Neural progenitor cell (in vitro differentiated cells): Measurements from ENCODE around the gene KRT15. TPM values are rescaled to one million over a fixed set of nuclear protein-coding genes. Genes with fewer than 3 reads are reported as not detected.

Source experiments
- DNase-seq: peaks from one replicate; pipeline ENCODE4 v3.0.0-alpha.2; 2016; ENCODE audit warnings: low spot score
- H2AFZ ChIP-seq: fragments of 200-600 bp; sonication (generic); replicated peaks from 2 replicates; pipeline ENCODE4 v1.6.1; 2016; ENCODE audit warnings: antibody characterized with exemption
- H3F3A ChIP-seq: fragments of 200-600 bp; sonication (generic); 2 replicates; pipeline ENCODE4 v1.6.1; 2016; ENCODE audit warnings: antibody characterized with exemption, low read depth
- H3K27ac ChIP-seq: fragments of 200-600 bp; sonication (generic); 2 replicates; pipeline ENCODE4 v1.5.1; 2016; ENCODE audit warnings: mild to moderate bottlenecking
- H3K27me3 ChIP-seq: fragments of 200-600 bp; sonication (generic); 2 replicates; pipeline ENCODE4 v1.6.1; 2016; ENCODE audit warnings: mild to moderate bottlenecking, moderate library complexity
- H3K36me3 ChIP-seq: fragments of 200-600 bp; sonication (generic); 2 replicates; pipeline ENCODE4 v1.5.1; 2016
- H3K4me1 ChIP-seq: fragments of 200-600 bp; sonication (generic); 2 replicates; pipeline ENCODE4 v1.6.1; 2016; ENCODE audit warnings: mixed run types
- H3K4me2 ChIP-seq: fragments of 200-600 bp; sonication (generic); 2 replicates; pipeline ENCODE4 v1.6.1; 2016
- H3K4me3 ChIP-seq: fragments of 200-600 bp; sonication (generic); 2 replicates; pipeline ENCODE4 v1.5.1; 2016
- H3K79me2 ChIP-seq: fragments of 200-600 bp; sonication (generic); 2 replicates; pipeline ENCODE4 v1.6.1; 2016; ENCODE audit warnings: low read depth
- H3K9ac ChIP-seq: fragments of 200-600 bp; sonication (generic); 2 replicates; pipeline ENCODE4 v1.6.1; 2016
- H3K9me3 ChIP-seq: fragments of 200-600 bp; sonication (generic); 2 replicates; pipeline ENCODE4 v1.5.1; 2016; ENCODE audit warnings: low read depth
- H4K20me1 ChIP-seq: fragments of 200-600 bp; sonication (generic); 2 replicates; pipeline ENCODE4 v1.6.1; 2016; ENCODE audit warnings: low read depth
- H3K27ac Mint-ChIP-seq: 3 replicates; pipeline ENCODE4 v1.8.0; 2021; ENCODE audit warnings: mixed read lengths
- H3K27me3 Mint-ChIP-seq: 2 replicates; pipeline ENCODE4 v1.8.0; 2022; ENCODE audit warnings: low read depth, mild to moderate bottlenecking, inconsistent platforms, moderate library complexity, mixed read lengths; ENCODE audit not compliant: insufficient read depth
- H3K36me3 Mint-ChIP-seq: 3 replicates; pipeline ENCODE4 v1.8.0; 2021; ENCODE audit warnings: mixed read lengths
- H3K4me1 Mint-ChIP-seq: 3 replicates; pipeline ENCODE4 v1.8.0; 2021; ENCODE audit warnings: mixed read lengths
- H3K4me3 Mint-ChIP-seq: 3 replicates; pipeline ENCODE4 v1.8.0; 2021; ENCODE audit warnings: mild to moderate bottlenecking, moderate library complexity, mixed read lengths
- H3K9me3 Mint-ChIP-seq: 3 replicates; pipeline ENCODE4 v1.8.0; 2020; ENCODE audit warnings: mixed read lengths
- EZH2 ChIP-seq: fragments of 200-600 bp; sonication (generic); IDR thresholded peaks from 2 replicates; pipeline ENCODE4 v1.6.1; 2017; ENCODE audit warnings: antibody characterized with exemption, mild to moderate bottlenecking, moderate library complexity
- EZH2phosphoT487 ChIP-seq: fragments of 200-600 bp; sonication (generic); IDR thresholded peaks from 2 replicates; pipeline ENCODE4 v1.6.1; 2017; ENCODE audit warnings: antibody characterized with exemption
- total RNA-seq: library from RNA; depleted of rRNA; stranded (reverse); fragments of >200 nt; gene quantifications from 2 replicates; pipeline ENCODE4 v1.2.3, GENCODE V29; 2015; ENCODE audit warnings: low replicate concordance
- TF ChIP-seq, protein P1 (sequence below): fragments of 200-600 bp; sonication (generic); IDR thresholded peaks from 2 replicates; pipeline ENCODE4 v1.5.1; 2017; ENCODE audit warnings: antibody characterized with exemption, mild to moderate bottlenecking

KRT15 gene
- total RNA-seq, 1 donor from 2014 or later, result not detected

DNA sequence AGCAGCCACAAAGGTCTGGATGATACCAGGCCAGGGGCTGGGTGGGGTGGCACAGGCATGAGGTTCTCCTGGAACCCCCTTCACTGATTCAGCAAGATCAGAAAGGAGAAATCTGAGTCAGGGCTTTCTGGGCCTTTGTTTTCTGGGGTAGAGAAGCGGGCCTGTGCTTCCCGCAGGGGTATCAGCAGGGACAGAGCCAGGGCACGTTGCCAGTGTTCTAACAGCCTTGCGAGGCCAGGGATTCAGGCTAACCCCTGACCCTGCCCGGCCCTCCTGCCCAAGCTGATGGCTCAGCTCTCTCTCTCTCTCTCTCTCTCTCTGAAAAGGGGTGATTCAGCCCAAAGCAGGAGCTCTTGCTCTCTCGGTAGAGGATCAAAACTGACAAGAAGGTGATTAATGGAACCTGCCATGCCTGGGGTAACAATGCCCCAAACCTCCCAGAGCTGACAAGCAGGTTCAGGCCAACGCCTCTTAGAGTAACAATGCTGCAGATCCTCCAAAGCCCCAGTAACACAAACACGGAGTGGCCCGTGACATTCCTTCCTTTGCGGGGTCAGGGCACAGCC, 11.3 kb downstream of the KRT15 start:
- Histone ChIP-seq H3K27me3 (no peaks in the 10 kb centered on the region), H3K4me3 (no peak overlapping the region), H2AFZ (no peak overlapping the region), H3K9ac (no peak overlapping the region), H3K79me2 (no peaks in the 10 kb centered on the region), H3K27ac (no peak overlapping the region), H3F3A (no peaks in the 10 kb centered on the region), H4K20me1 (no peaks in the 10 kb centered on the region), H3K4me1 (peaks cover 15% of the 10 kb centered on the region), H3K36me3 (no peaks in the 10 kb centered on the region), H3K4me2 (no peak overlapping the region), H3K9me3 (no peaks in the 10 kb centered on the region)
- Mint-ChIP-seq H3K4me1 (peaks cover 16% of the 10 kb centered on the region), H3K9me3 (no peaks in the 10 kb centered on the region), H3K27ac (peak overlapping the region; percentile 79), H3K27me3 (peaks cover 9% of the 10 kb centered on the region), H3K4me3 (no peak overlapping the region), H3K36me3 (no peaks in the 10 kb centered on the region)
- TF ChIP-seq, protein P1, sequence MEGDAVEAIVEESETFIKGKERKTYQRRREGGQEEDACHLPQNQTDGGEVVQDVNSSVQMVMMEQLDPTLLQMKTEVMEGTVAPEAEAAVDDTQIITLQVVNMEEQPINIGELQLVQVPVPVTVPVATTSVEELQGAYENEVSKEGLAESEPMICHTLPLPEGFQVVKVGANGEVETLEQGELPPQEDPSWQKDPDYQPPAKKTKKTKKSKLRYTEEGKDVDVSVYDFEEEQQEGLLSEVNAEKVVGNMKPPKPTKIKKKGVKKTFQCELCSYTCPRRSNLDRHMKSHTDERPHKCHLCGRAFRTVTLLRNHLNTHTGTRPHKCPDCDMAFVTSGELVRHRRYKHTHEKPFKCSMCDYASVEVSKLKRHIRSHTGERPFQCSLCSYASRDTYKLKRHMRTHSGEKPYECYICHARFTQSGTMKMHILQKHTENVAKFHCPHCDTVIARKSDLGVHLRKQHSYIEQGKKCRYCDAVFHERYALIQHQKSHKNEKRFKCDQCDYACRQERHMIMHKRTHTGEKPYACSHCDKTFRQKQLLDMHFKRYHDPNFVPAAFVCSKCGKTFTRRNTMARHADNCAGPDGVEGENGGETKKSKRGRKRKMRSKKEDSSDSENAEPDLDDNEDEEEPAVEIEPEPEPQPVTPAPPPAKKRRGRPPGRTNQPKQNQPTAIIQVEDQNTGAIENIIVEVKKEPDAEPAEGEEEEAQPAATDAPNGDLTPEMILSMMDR, result no peak
- TF ChIP-seq EZH2, result no peak
- TF ChIP-seq EZH2phosphoT487, result no peak
- no peak for DNase-seq

DNA sequence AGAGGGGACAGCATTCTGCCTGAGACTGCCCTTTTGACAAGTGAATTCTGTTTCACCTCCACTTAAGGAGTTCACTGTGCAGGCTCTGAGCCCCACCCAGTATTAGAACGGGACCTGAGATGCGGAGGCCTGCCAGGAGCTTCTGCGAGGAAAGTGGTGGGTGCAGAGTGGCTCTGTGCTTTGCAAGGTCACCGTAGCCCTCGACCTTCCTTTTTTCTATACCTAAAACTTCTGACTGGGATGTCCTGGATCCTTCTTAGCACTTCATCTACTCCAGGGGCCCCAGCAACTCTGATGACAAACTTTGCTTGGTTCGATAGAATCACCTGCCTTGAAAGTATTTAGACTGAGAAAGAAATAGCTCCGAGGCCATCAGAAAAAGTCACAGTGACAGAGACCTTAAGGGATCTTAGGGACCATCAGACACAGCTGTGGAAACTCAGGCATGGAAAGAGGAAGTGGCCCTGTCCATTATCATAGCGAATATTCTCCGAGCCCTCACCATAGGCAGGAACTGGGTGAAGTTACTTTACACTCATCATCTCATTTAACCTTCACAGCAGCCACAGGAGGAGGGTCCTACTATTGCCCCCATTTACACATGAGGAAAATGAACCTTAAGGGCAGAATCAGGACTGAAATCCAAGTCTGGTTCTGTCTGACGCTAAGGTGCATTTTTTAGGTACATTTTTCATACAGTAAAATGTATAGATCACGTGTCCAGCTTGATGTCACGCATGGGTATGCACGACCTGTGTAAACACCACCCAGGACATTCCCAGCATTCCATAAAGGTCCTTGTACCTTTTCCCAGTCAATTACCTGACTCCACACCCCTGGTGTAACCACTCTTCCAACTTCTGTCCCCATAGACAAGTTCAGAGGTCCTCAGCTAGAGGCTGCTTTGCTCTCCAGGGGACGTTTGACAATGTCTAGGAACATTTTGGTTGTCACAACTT, 12.6 kb downstream of the KRT15 start:
- H3K9me3 Mint-ChIP-seq, result no peaks in the 10 kb centered on the region
- H3K9me3 ChIP-seq, result no peaks in the 10 kb centered on the region
- H4K20me1 ChIP-seq, result no peaks in the 10 kb centered on the region
- no peak overlapping the region for H2AFZ ChIP-seq
- no peaks in the 10 kb centered on the region for H3K36me3 ChIP-seq
- H3K4me1 ChIP-seq, result peaks cover 11% of the 10 kb centered on the region
- no peak overlapping the region for H3K4me3 Mint-ChIP-seq
- H3K4me1 Mint-ChIP-seq, result peaks cover 16% of the 10 kb centered on the region
- no peak overlapping the region for H3K4me3 ChIP-seq
- TF ChIP-seq EZH2 (no peak), EZH2phosphoT487 (no peak)
- TF ChIP-seq, protein P1, result no peak
- peak overlapping the region; percentile 79 for H3K27ac Mint-ChIP-seq
- no peak overlapping the region for H3K27ac ChIP-seq
- no peaks in the 10 kb centered on the region for H3K79me2 ChIP-seq
- H3F3A ChIP-seq, result no peaks in the 10 kb centered on the region
- H3K27me3 Mint-ChIP-seq, result peaks cover 9% of the 10 kb centered on the region
- H3K27me3 ChIP-seq, result no peaks in the 10 kb centered on the region
- H3K4me2 ChIP-seq, result no peak overlapping the region
- DNase-seq, result no peak
- H3K9ac ChIP-seq, result no peak overlapping the region
- H3K36me3 Mint-ChIP-seq, result no peaks in the 10 kb centered on the region

DNA sequence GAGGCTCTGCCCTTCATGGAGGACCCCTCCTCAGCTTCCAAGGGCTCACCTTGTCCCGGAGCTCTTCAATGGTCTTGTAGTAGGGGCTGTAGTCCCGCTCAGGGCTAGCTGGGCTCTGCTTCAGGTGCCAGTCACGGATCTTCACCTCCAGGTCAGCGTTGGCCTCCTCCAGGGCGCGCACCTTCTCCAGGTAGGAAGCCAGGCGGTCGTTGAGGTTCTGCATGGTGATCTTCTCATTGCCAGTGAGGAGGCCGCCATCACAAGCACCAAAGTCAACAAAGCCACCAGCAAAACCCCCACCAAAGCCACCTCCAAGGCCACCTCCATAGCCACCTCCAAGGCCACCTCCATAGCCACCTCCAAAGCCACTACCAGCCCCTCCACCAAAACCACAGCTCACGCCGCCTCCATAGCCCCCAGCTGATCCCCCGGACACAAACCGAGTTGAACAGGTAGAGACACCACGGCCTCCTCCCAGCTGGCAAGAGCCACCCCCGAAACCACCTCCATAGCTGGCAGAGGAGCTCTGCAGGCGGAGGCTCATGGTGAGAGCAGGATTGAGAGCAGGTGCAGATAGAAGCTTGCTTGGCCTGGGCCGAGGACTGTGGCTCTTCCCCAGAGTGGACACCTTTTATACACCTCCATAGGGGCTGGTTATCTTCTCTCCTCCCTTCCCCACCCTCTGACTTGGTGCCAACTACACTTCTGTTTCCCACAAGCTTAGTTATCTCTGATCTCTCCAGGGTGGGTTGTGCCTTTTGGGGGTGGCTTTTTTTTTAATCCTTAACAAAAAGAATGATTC, 13.5 kb downstream of the KRT15 start, which contains the start of gene KRT13:
TSS of gene KRT13 (minus strand) at position 606 of the 802 bp plus-strand sequence. CDS start at position 544, 62 bp downstream.
- H3K27ac ChIP-seq, result no peak within 1 kb of the TSS
- Mint-ChIP-seq H3K4me1 (peaks cover 11% of the 10 kb centered on the region), H3K4me3 (no peak within 1 kb of the TSS), H3K36me3 (no peaks in the 10 kb centered on the region), H3K27me3 (peaks cover 9% of the 10 kb centered on the region), H3K27ac (peak within 1 kb of the TSS; percentile 79), H3K9me3 (no peaks in the 10 kb centered on the region)
- TF ChIP-seq, protein P1, result no peak
- TF ChIP-seq EZH2phosphoT487, result no peak
- no peak for TF ChIP-seq EZH2
- H3K27me3 ChIP-seq, result no peaks in the 10 kb centered on the region
- H3K4me1 ChIP-seq, result peaks cover 9% of the 10 kb centered on the region
- no peak within 1 kb of the TSS for H2AFZ ChIP-seq
- H4K20me1 ChIP-seq, result no peaks in the 10 kb centered on the region
- no peaks in the 10 kb centered on the region for H3K9me3 ChIP-seq
- no peak for DNase-seq
- no peak within 1 kb of the TSS for H3K9ac ChIP-seq
- no peak within 1 kb of the TSS for H3K4me3 ChIP-seq
- H3K4me2 ChIP-seq, result no peak within 1 kb of the TSS
- H3F3A ChIP-seq, result no peaks in the 10 kb centered on the region
- no peaks in the 10 kb centered on the region for H3K79me2 ChIP-seq
- no peaks in the 10 kb centered on the region for H3K36me3 ChIP-seq
